ENCODE measurements around the gene VGLL2.

DNA sequence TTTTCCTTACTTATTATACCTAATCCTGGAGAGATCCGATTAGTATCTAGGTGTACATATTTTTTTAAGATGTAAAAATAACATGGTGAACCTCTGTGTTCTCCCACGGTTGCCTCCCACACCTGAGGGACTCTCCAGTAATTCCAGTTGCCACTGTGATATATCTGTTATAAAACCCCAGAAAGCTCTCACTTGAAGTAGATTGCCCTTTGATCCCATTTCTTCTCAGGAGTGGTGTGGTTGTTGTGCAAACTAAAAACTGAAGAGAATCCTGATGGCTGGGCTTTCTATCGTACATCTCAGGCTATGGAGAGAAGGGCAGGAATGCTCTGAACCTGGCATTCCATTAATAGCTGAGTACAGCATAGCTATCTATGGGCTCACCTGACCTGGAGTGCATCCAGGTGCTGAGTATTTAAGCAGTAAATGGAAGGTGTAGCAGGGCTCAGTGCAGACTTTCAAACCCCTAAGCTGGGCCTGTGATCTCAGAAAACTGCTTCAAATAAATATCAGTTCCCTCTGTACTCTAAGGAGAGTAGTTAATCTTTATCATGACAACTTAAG, 41.0 kb downstream of the VGLL2 start:
- TF ChIP-seq POLR2A (IDR thresholded peaks at IDR 0.05): no peak
- TF ChIP-seq, protein P1, sequence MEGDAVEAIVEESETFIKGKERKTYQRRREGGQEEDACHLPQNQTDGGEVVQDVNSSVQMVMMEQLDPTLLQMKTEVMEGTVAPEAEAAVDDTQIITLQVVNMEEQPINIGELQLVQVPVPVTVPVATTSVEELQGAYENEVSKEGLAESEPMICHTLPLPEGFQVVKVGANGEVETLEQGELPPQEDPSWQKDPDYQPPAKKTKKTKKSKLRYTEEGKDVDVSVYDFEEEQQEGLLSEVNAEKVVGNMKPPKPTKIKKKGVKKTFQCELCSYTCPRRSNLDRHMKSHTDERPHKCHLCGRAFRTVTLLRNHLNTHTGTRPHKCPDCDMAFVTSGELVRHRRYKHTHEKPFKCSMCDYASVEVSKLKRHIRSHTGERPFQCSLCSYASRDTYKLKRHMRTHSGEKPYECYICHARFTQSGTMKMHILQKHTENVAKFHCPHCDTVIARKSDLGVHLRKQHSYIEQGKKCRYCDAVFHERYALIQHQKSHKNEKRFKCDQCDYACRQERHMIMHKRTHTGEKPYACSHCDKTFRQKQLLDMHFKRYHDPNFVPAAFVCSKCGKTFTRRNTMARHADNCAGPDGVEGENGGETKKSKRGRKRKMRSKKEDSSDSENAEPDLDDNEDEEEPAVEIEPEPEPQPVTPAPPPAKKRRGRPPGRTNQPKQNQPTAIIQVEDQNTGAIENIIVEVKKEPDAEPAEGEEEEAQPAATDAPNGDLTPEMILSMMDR (IDR thresholded peaks at IDR 0.05): no peak

All from esophagus squamous epithelium (tissue), 4 donors.